GM21381 (cell line): Measurements from ENCODE around the gene NCCRP1.

ENCODE experiments used
- ATAC-seq: cut with Tn5 transposase; IDR thresholded peaks from one replicate; pipeline ENCODE4 v1.9.1; 2021; ENCODE audit warnings: mild to moderate bottlenecking, moderate library complexity; ENCODE audit not compliant: unreplicated experiment

Gene NCCRP1, protein sequence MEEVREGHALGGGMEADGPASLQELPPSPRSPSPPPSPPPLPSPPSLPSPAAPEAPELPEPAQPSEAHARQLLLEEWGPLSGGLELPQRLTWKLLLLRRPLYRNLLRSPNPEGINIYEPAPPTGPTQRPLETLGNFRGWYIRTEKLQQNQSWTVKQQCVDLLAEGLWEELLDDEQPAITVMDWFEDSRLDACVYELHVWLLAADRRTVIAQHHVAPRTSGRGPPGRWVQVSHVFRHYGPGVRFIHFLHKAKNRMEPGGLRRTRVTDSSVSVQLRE

DNA sequence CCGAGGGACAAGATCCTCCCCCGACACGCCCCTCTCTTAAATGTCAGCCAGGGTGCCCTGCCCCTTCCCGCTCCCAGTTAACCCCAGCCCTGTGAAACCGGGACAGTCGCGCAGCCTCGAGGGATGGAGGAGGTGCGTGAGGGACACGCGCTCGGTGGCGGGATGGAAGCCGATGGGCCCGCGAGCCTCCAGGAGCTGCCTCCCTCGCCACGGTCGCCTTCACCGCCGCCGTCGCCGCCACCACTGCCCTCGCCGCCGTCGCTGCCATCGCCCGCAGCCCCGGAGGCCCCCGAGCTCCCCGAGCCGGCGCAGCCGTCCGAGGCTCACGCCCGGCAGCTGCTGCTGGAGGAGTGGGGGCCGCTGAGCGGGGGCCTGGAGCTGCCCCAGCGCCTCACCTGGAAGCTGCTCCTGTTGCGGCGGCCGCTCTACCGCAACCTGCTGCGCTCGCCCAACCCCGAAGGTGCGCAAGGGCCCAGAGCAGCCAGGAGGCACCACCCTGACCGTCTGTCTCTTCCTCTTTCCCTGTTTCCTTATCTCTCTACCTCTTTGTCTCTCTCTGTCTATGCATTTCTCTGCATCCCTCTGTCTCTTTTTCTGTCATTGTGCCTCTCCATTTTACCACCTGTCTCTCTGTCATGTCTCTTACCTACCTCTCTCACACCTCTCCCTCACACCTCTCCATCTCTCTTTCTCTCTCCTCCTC, at the start of gene NCCRP1:
Gene NCCRP1, plus strand, starts transcription at position 105 of the 703 bp plus-strand sequence. Its CDS starts 19 bp downstream, at position 124.
- ATAC-seq, result no peak

DNA sequence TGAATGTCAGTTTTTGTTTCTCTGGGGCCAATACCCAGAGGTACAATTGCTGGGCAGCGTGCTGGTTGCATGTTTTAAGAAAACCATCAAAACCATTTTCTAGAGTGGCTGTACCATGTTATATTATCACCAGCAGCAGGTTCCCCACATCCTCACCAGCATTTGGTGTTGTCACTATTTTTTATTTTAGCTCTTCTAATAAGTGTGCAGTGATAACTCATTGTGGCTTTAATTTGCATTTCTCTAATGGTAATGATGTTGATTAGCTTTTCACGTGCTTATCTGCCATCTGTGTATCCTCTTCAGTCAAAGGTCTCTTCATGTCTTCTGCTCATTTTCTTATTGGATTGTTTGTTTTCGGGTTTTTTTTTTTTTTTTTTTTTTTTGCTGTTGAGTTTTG, 49.3 kb upstream of the NCCRP1 start:
- no peak for ATAC-seq

DNA sequence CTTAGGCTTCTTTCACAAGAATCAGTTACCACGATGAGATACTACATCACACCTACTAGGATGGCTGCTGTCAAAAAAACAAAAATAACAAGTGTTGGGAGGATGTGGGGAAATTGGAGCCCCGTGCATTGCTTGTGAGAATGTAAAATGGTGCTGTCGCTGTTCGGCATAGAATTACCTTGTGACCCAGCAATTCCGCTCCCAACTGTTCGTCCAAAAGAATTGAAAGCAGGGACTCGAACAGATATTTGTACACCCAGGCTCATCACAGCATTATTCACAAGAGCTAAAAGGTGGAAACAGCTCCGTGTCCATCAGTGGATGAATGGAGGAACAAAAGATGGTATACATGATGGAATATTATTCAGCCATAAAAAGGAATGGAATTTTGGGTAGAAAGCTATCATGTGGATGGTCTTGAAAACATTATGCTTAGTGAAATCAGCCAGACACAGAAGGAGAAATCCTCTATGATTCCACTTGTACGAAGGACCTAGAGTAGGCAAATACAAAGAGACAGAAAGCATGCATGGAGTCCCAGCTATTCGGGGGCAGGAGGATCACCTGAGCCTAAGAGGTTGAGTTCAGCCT, 47.7 kb upstream of the NCCRP1 start:
- no peak for ATAC-seq

DNA sequence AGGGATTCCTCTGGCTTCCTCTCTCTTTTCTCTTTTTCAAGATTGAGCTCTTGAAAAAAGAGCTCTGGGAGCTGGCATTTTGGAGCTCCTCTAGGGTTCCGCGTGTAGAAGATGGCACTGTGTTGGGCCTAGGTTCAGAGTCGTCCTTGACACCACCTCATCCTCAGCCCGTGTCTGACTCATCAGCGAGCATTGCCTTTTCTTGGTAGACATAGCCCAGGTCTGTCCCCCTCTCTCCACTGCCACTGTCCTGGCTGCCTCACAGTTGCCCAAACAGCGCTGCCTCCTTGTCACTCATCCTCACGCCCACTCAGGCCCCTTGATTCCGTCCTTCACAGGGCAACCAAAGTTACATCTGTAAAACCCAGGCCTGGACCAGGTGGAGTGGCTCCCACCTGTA, 46.5 kb upstream of the NCCRP1 start:
- no peak for ATAC-seq

DNA sequence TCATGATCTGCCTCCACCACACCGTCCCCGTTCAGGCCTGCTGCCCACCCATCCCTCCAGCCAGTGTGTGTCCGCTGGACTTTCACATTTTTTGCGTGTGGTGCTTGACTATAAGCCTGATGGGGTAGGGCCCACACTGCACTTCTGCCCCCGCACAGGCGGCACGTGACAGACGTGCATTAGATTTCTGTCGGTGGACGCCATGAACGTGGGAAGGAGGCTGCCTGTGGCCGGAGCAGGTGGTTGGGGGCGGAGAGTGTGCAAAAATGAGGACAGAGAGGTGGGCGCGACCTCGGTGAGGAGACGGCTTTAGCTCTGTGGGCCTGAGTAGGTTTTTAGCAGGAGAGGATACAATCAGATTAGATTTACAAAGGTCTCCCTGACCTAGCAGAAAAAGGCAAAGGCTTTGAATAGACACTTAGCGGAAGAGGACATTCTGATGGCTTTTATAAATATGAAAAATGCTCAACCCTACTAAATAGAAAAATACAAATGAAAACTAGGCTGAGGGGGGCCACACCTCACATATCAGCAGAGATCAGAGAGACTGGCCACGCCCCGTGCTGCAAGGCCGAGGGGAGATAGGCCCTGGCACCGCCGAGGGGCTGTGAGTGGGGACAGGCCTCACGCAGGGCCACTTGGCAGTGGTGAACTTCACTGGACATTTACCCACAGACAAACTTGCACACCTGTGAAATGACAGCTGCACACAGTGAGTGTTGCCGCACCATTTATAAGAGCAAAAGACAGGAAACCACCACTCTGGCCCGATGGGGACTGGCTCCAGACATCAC, 45.8 kb upstream of the NCCRP1 start:
- ATAC-seq, result no peak

DNA sequence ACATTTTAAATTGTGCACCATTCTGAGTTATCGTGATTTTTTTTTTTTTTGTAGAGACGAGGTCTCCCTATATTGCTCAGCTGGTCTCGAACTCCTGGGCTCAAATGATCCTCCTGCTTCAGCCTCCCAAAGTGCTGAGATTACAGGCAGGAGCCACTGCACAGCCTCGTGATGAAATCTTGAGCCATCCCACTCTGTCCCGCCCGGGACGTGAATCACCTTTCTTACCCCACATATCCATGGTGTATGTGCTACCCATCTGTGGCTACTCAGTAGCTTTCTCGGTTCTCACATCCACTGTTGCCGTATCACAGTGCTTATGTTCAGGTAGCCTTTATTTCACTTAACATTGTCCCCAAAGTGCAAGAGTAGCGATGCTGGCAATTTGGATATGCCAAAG, 44.7 kb upstream of the NCCRP1 start:
- no peak for ATAC-seq

DNA sequence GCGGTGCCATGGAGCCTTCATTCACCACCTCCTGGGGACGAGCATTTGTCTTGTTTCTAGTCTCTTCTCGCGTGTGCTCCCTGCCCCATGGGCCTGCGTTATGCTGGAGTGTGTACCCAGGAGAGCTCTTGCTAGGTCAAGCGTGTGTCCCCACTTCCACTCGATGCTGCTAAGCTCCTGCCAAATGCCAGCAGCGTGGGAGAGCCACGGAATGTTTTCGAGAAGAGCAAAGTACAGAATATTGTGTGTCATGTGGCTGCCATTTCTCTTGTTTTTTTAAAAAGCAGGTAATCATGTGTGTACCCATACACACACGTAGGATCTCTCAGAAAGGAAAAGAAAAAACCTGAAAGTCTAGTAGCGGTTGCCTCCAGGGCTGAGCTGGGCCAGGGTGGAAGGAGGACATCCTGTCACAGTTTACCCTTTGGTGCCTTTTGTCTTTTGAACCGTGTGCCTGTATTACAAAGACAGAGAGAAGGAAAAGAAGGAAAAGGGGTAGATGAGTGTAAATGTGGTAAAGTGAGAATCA, 42.6 kb upstream of the NCCRP1 start:
- ATAC-seq, result no peak

DNA sequence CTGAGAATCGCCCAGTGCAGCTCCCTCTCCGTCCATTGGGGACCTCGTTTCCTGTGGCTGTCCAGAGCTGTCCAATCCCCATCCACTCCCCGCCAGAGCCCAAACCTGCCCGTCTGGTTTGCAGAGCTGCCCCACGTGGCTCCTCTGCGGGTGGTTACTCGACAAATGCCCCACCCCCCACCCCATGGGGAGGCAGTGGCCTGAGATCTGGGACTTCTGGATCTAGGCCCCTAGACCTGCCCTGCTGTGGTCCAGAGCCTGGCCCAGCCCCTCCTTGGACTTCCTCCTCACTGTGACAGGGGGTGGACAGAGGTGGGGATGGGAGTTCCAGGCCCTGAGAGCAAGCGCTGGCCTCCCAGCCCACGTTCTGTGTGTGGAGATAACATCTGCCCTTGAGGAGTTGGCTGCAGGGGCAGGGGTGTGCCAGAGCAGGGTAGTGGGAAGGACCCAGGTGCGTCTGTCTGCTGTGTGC, 42.1 kb upstream of the NCCRP1 start:
- ATAC-seq, result no peak

DNA sequence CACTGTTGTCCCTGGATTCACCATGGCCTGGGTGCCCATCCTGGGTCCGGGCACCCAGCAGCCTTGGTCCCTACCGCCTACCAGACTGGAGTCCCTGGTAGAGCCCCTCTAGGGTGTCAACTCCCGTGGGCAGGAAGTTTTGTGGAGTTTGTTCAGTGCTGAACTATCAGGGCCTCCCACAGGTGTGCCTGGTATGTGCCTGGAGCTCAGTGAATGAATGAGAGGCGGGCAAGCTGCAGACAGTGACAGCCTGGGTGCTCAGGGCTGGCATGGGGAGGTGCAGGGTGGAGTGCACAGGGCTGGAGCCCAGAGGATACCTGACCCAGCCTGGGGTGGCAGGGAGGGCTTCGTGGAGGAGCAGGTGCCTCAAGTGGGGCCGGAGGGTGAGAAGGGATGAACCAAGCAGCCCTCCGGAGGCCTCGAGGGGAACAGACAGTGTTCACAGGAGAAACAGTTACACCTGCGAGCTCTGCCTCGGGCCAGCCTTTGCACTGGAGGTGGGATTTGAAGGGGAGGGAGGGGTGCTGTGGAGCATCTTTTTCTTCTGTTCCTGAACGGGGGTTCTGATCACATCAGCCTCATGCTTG, 41.6 kb upstream of the NCCRP1 start:
- no peak for ATAC-seq

DNA sequence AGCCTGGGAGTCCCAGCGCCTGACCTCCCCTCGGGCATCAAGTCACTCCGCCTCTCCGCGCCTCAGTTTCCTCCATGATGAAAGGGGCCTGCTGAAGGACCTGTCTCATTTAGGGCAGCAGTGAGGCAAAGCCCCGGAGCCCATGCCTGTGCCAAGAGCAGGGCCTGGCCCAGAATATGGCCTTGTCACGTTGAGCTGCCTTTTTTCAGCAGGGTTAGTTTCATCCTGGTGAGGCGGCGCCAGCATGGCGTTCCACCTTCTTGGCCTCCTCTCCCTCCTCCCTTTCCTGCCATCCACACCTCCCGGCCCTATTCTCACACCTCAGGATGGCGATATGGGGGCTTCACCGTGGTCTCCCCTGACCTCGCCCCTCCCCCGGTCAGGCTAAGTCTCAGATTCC, 41.0 kb upstream of the NCCRP1 start:
- ATAC-seq, result no peak

DNA sequence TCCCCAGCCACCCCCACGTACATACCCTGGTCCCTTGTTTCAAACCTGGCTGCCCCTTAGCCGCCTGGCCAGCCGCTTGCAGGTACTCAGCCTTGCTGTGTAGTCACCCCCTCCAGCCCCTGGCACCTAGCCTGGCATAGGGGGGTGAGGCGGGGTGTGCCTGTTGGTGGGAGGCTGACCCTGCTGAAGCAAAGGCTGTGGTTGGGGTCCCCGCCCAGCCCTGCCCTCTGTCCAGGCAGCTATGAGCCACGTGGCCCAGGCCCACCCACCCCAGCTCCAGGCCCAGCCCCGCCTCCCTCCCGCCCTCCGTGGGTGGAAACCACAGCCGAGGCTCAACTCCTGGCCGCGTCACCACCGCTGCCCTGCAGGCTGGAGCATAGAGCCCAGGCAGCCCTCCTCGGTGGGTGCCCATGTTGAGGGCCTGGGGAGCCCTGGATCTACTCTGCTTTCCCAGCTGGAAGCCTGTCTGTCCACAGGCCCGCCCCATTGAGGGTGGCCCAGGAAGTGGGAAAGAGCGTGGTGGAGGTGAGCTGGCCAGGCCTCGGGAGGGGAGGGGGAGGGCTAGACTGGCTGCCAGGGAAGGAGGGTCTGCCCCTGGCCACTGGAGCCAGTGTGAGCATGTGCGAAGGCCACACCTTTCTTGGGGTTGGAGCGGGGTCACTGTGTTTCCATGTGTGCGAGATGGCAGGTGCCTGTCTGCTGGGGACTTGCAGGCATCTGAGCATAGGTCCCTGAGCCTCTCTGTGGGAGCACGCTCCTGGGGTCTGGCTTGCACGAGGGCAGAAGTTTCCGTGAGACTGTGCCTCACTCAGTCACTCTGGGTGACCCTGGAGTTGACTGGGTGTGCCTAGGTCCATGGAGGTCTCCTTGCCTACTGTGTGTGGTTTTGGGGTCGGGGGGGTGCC, 40.2 kb upstream of the NCCRP1 start:
- no peak for ATAC-seq

DNA sequence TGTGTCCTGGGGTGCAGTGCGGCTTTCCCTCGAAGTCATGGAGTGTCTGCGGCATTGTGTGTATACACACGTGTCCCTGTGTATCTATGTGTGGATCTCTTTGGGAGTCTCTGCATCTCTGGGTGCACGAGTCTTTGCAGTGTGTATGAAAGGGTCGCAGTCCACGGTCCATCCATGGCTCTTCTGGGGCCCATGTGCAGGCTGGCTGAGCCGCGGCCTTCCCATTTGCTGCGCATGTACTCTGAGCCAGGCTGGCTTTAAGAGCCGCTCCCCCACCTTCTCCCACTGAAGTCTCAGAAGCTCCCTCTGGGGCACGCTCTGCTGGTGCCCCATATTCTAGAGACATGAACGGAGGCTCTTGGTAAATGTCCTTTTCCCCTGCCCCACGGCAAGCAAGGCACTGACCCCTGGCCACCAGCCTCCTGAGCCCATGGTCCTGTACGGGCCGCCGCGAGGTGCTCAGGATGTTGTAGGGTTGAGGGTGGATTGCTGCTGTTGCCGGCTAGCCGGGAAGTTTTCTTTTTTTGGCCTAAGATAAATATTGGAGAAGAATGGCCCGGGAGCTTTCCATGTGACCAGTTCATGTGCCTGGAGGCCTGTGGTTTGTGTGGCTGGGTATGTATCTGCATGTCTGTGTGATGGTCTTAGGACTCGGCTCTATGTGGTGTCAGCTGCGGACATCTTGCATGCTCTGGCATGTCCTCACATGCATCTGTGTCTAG, 39.3 kb upstream of the NCCRP1 start:
- no peak for ATAC-seq

DNA sequence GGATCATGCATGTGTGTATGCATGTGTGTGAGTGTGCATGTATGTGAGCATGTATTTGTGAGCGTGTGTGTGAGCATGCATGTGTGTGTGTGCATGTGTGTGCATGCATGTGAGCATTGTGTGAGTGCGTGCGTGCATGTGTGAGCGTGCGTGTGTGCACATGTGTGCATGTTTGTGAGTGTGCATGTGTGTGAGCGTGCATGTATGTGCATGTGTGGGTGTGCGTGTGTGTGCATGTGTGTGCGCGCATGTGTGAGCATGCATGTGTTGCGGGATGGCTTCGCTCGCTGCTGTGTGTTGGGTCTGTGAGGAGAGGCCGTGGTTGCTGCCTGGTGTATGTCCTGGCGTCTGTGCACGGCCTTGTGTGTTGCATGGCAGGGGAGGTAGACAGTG, 38.8 kb upstream of the NCCRP1 start:
- no peak for ATAC-seq

DNA sequence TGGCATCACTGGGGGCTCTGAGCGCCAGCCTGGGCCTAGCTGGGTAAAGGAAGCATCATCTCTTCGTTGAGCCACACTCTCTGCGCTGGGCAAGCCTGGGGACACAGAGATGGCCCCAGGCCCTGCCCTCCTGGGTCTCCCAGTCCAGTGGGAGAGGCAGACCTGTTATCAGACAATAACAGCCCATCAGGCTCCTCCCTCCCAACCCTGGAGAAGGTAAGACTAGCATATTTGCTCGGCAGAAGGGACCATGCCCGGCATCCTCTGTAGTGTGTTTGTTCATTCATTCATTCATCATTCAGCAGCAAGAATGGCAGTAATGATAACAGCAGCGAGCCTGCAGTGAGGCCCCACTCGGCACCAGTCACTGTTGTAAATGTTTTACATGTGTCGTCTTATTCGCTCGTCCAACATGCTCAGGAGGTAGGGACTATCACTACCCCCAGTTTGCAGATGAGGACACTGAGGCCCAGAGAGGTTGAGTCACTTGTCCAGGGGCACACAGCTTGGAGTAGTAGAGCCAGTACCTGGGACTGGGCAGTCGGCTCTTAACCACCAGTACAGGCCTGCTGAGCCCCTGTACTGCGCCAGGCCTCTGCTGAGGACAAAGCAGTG, 38.0 kb upstream of the NCCRP1 start:
- ATAC-seq, result no peak

DNA sequence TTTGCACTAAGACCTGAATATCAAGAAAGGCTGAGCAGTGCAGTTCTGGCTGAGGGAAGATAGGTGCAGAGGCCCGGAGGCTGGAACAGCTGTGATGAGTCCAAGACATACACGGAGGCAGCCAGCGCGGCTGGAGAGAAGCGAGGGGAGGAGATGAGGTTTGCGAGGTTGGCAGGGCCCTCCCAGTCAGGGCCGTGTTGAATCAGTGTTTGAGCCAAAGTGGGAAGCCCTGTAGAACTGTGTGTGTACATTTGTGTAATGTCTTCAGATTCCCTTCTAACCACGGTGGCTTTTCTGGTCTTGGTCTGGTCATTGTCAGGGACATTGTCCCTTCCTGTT, 36.3 kb upstream of the NCCRP1 start:
- ATAC-seq, result no peak

DNA sequence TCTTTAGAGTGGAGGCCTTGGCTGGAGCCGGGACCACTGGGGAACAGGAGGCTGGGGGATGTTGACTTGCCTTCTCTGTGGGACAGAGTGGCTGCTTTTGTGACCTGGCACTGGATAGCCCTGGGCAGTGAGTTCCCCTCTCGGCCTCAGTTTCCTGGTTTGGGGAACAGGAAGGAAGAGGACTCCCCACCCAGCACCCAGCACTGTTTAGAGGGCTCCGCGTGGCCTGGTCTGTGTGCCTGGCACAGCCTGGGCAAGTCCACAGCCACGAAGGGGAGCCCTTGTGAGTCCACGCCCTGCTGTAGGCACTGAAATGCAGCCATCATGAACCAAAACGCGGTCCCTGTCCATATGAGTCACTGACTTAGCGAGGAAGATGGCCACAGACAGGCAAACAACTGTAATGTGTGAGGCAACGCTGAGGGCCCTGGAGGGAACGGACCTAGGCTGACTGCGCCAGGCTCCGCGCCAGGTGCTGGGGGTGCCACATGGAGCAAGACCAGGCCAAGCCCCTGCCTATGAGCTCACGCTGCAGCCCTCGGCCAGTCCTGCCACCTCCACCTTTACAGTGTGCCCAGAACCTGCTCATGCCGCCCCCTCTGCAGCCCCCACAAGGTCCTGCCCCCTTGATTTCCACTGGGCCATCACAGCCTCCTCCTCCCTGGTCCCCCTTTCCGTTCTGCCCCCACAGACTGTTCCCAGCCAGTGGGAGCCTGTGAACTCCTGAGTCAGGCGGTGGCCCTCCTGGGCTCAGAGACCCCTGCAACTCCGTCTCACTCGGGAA, 35.7 kb upstream of the NCCRP1 start:
- no peak for ATAC-seq

DNA sequence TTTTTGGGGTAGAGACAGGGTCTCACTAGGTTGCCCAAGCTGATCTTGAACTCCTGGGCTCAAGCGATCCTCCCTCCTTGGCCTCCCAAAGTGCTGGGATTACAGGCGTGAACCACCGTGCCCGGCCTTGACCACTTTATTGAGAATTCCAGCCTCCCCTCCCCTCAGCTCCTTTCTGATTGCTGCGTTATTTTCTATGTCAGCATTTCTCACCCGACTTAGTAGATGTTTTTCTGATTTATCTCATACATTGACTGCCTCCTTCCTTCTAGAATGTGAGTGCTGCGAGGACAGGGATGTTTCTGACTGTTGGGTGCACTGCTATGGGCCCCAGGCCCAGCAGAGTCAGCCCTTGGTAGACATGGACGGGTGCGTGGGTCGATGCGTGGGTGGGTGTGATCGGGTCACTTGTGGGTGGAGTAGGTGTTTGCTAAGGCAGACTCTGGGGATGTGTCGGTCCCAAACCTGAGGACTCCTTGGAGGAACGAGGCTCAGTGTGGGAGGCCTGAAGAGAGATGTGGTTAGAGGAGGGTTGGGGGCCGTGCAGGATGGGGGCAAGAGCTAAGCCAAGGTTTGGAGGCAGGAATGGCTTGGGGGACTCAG, 34.2 kb upstream of the NCCRP1 start:
- ATAC-seq, result no peak

DNA sequence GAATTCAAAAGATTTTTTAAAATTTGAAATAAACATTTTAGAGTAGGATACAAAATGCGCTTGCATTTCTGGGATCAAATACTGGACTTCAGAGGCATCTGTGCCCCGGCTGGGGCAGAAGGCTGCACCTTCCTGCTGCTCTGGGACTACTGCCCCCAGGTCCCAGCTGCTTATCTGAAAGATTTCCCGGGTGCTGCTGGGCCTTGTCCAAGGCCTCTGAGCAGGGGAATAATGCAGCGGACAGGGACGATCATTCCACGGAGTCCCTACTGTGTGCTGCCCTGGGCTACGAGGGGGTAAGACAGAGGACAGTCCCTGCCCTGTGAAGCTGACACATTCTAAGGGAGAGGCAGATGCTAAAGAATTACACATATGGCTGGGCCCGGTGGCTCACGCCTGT, 33.1 kb upstream of the NCCRP1 start:
- no peak for ATAC-seq
